GM19395 (cell line): ENCODE data around the gene VAV1.
"Not testable (repeated sequence)": the region's sequence is repeated elsewhere in the genome, so short reads cannot be mapped to it uniquely, and the experiment has no call there.

Source experiments
- ATAC-seq: cut with Tn5 transposase; IDR thresholded peaks from one replicate; pipeline ENCODE4 v1.9.1; 2021; ENCODE audit warnings: mild to moderate bottlenecking, moderate library complexity; ENCODE audit not compliant: unreplicated experiment

VAV1 gene

DNA sequence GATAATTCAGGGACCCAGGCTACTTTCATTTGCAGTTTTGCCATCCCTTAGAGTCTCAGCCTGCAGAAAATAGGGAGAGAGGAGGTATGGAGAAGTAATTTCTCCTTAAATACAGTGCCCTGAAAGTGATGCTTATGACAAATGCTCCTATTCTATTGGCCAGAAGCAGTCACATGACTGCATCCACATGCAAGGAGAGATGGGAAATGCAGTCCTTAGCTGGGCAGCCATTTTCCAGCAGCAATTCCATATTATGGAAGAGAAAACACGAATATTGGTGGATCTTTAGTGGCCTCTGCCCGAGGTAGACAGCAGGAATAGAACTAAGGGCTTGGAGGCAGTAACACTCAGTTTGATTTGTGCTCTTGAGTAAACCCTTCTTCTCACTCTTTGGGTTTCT is 39.4 kb downstream of the VAV1 start:
- no peak for ATAC-seq

DNA sequence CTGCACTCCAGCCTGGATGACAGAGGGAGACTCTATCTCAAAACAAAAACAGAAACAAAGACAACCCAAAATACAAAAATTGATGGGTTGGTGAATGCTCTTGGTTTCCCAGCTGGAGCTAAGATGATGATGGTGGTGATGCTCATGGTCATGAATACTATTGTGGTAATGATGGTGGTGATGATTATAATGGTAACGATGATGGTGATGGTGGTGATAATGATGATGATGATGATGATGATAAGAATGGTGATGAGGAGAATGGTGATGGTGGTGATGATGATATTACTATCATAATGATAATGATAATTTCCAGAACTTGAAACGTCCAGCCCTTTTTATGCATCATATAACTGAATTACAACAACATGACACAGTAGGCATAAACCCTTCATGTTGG is 40.1 kb downstream of the VAV1 start:
- ATAC-seq: no peak

DNA sequence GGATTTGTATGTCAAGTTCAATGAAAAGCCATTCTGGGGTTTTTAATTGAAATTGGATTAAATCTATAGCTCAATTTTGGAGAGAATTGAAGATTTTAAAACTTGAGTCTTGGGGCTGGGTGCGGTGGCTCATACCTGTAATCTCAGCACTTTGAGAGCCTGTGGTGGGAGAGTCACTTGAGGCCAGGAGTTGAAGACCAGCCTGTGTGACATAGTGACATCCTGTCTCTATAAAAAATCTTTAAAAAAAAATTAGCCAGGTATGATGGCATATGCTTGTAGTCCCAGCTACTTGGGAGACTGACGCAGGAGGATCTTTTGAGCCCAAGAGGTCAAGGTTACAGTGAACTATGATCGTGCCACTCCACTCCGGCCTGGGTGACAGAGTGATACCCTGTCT is 41.2 kb downstream of the VAV1 start:
- ATAC-seq: no peak

GRCh38 chr19:6817179-6817578 is 44.7 kb downstream of the VAV1 start:
- no peak for ATAC-seq

- ATAC-seq: no peak
Observed at GRCh38 chr19:6818246-6818645, 45.7 kb downstream of the VAV1 start.

DNA sequence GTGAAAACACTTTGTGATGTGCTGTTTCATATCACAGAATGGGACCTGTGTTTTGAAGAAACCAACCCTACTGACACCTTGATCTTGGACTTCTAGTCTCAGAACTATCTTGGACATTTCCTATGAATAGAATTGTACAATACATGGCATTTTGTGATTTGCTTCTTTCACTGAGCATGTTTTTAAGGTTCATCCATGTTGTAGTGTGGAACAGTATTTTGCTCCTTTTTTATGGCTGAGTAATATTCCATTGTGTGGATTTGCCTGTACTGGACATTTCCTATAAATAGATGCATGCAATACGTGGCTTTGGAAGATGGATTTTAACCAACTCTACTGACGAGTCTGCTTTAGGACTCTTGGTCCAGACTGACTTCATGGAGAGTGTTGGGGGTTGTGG is 46.8 kb downstream of the VAV1 start:
- ATAC-seq: no peak

DNA sequence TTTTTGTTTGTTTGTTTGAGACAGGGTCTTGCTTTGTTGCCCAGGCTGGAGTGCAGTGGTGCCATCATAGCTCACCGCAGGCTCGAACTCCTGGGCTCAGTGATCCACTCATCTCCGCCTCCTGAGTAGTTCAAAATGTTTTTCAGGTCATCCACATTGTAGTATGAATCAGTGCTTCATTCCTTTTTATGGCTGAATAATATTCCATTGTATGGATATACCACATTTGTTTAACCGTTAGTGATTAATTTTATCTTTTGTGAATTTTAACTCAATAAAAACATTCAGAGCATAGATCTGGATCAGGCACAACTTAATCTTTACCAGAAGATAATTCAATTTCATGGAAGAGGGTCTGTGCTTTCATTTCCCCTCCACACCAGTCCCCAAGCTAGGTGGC is 47.7 kb downstream of the VAV1 start:
- no peak for ATAC-seq

DNA sequence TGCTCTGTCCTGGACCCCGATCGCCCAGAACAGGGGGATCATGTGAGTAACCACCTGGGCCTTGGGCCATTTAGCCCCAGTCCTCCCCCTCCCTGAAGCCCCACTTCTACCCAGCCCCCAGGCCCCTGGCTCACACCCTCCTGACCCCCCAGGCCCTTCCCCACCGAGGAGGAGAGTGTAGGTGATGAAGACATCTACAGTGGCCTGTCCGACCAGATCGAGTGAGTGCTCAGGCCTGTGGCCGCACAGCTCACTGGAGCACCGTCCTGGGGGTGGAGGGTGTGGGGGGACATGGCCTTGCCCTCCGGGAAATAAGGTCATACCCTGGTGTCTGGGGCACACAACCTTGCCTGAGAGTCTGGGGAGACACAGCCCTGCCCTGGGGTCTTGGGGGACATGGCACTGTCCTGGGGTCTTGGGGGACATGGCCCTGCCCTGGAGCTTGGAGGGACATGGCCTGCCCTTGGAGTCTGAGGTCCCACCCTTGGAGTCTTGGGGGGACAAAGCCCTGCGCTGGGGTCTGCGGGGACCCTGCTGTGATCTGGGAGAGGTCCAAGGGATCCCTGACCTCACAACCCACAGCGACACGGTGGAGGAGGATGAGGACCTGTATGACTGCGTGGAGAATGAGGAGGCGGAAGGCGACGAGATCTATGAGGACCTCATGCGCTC is 49.3 kb downstream of the VAV1 start:
- no peak for ATAC-seq

DNA sequence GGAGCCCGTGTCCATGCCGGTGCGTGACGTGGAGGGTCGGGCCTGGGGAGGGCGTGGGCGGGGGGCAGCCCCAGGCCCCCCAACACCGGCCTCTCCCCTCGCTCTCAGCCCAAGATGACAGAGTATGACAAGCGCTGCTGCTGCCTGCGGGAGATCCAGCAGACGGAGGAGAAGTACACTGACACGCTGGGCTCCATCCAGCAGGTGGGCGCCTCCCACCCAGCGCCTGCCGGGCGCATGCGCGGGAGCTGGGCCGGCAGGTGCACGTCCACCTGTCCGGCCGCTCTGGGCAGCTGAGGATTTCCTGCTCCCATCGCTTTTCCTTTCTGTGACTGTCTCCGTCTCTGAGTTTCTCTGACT is 49.8 kb downstream of the VAV1 start:
- no peak for ATAC-seq

- ATAC-seq: no peak
Observed at GRCh38 chr19:6825076-6825774, 52.7 kb downstream of the VAV1 start.

DNA sequence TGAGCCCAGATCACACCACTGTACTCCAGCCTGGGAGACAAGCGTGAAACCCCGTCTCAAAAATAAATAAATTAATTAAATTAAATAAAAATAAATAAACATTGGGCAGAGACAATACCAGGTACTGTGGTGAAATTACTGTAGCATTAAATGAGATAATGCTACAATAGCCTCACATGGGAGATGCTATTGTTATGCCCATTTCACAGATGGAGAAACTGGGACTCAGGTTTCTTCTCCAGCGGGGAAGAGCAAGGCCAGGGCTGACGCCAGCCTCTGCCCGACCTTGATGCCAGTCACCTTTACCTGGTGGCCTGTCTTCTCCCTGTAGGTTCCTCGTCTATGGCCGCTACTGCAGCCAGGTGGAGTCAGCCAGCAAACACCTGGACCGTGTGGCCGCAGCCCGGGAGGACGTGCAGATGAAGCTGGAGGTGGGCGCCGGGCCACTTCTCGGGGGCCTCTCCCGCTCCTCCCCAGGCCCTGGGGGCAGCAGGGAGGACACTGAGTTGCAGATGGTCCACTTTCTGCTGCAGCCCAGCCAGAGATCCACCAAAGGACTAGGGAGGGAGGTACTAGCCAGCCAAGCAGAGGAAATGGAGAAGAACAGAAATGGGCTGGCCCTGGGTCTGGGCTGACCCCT is 53.9 kb downstream of the VAV1 start:
- ATAC-seq: no peak

DNA sequence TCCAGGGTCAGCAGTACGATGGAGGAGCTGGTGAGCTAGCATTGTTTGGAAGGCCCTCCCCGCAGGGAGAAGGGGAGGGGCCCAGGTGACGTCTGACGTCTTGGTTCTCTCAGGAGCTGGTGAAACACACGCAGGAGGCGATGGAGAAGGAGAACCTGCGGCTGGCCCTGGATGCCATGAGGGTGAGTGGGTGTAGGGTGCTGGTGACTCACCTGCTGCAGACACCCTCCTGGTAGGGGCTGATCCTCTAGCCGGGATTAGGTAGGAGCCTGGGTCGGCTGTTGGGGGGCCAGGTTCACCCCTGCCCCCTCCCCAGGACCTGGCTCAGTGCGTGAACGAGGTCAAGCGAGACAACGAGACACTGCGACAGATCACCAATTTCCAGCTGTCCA is 55.8 kb downstream of the VAV1 start:
- ATAC-seq: no peak

- ATAC-seq: no peak
Observed at GRCh38 chr19:6828698-6829633, 56.5 kb downstream of the VAV1 start.

DNA sequence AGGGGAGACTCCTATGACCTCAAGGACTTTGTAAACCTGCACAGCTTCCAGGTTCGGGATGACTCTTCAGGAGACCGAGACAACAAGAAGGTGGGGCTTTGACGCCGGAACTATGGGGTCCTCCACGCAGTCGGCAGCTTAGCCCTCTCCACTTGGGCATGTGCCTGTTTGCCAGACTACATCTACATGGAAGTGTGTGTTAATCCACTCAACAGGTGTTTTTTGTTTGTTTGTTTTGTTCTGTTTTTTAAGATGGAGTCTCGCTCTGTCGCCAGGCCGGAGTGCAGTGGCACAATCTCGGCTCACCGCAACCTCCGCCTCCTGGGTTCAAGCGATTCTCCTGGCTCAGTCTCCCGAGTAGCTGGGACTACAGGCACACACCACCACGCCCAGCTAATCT is 57.3 kb downstream of the VAV1 start:
- not testable (repeated sequence) for ATAC-seq

- ATAC-seq: not testable (repeated sequence)
Observed at GRCh38 chr19:6831084-6831483, 58.6 kb downstream of the VAV1 start.

DNA sequence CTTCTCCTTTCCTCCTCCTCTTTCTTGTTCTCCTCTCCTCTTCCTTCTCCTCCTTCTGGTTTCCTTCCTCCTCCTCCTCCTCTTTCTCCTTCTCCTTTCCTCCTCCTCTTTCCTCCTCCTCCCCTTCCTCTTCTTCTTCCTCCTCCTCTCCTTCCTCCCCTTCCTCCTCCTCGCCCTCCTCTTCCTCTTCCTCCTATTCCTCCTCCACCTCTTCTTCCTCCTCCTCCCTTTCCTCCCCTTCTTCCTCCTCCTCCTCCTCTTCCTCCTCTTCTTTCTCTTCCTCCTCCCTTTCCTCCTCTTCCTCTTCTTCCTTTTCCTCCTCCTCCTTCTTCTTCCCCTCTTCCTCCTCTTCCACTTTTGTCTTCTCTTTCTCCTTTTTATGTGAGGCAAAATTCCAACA is 59.9 kb downstream of the VAV1 start:
- no peak for ATAC-seq

- no peak for ATAC-seq
Observed at GRCh38 chr19:6833166-6833790, 60.8 kb downstream of the VAV1 start.

GRCh38 chr19:6834433-6834832 is 61.9 kb downstream of the VAV1 start:
- no peak for ATAC-seq

- no peak for ATAC-seq
Observed at GRCh38 chr19:6835501-6835900, 63.0 kb downstream of the VAV1 start.

GRCh38 chr19:6837525-6837924 is 65.0 kb downstream of the VAV1 start:
- ATAC-seq: no peak
